HEK293 (cell line): ENCODE measurements around the gene CCDC69.

ENCODE experiments used
- PRDM10 ChIP-seq: fragments of 450-650 bp; formaldehyde crosslinking; IDR thresholded peaks from 2 replicates; pipeline ENCODE4 v1.5.1; 2016; ENCODE audit warnings: missing biosample characterization, missing genetic modification characterization
- TCF7L2 ChIP-seq: IDR thresholded peaks from 2 replicates; pipeline ENCODE4 v1.6.1; 2011; ENCODE audit warnings: low read depth, mild to moderate bottlenecking, inconsistent platforms, low read length, moderate library complexity, borderline replicate concordance
- ZNF274 ChIP-seq, 2 experiments: fragments of 200-500 bp in 1 of 2; fragments of 450-650 bp in 1 of 2; sonication (Bioruptor generic) in 1 of 2; formaldehyde crosslinking in 1 of 2; IDR thresholded peaks; 2 replicates each; pipeline versions ENCODE4 v1.5.1 to v1.6.1; 2014 to 2016; ENCODE audit warnings: borderline replicate concordance in 1 of 2, inconsistent platforms in 1 of 2, low read length in 1 of 2, missing biosample characterization in 1 of 2, missing genetic modification characterization in 1 of 2
- ZNF530 ChIP-seq: fragments of 450-650 bp; formaldehyde crosslinking; IDR thresholded peaks from 2 replicates; pipeline ENCODE4 v1.5.1; 2016; ENCODE audit warnings: low read depth, missing biosample characterization, missing genetic modification characterization
- ZSCAN18 ChIP-seq: fragments of 450-650 bp; formaldehyde crosslinking; IDR thresholded peaks from 2 replicates; pipeline ENCODE4 v1.5.1; 2016; ENCODE audit warnings: missing biosample characterization, missing genetic modification characterization
- TF ChIP-seq, protein P1 (sequence below): fragments of 450-650 bp; formaldehyde crosslinking; IDR thresholded peaks from 2 replicates; pipeline ENCODE4; 2016; ENCODE audit warnings: missing biosample characterization, missing genetic modification characterization
- TF ChIP-seq, protein P2 (sequence below): fragments of 450-650 bp; formaldehyde crosslinking; IDR thresholded peaks from 2 replicates; pipeline ENCODE4 v1.5.1; 2016; ENCODE audit warnings: missing biosample characterization, missing genetic modification characterization

DNA sequence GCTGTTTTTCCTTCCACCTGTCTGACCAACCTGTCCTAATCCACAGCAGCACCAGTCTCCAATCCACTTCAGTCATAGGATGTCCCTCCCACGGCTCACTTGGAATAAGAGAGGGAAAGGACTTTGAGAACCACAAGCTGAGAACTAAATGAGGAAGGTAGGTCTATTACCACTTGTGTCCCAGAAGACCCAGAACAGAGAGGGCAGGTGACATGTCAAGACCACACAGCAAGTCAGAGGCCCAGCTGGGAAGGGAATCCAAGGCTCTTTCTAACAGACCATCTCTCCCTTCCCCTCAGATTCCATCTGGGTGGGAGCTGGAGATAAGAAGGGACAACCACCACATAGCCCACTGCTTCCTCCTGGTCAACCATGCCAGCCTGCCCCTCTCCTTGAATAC is 81.0 kb downstream of the CCDC69 start:
- TF ChIP-seq, protein P1, sequence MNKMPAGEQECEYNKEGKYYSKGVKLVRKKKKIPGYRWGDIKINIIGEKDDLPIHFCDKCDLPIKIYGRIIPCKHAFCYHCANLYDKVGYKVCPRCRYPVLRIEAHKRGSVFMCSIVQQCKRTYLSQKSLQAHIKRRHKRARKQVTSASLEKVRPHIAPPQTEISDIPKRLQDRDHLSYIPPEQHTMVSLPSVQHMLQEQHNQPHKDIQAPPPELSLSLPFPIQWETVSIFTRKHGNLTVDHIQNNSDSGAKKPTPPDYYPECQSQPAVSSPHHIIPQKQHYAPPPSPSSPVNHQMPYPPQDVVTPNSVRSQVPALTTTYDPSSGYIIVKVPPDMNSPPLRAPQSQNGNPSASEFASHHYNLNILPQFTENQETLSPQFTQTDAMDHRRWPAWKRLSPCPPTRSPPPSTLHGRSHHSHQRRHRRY (tag by site-specific recombination) = no peak
- TF ChIP-seq PRDM10 (tag by site-specific recombination) (no peak), ZNF274 (IDR thresholded peaks at IDR 0.05; ENCODE audit: low read length) (no peak), ZNF274 (tag by site-specific recombination; IDR thresholded peaks at IDR 0.05; ENCODE audit: borderline replicate concordance) (no peak), TCF7L2 (no peak), ZSCAN18 (tag by site-specific recombination) (no peak), ZNF530 (no peak)
- TF ChIP-seq, protein P2, sequence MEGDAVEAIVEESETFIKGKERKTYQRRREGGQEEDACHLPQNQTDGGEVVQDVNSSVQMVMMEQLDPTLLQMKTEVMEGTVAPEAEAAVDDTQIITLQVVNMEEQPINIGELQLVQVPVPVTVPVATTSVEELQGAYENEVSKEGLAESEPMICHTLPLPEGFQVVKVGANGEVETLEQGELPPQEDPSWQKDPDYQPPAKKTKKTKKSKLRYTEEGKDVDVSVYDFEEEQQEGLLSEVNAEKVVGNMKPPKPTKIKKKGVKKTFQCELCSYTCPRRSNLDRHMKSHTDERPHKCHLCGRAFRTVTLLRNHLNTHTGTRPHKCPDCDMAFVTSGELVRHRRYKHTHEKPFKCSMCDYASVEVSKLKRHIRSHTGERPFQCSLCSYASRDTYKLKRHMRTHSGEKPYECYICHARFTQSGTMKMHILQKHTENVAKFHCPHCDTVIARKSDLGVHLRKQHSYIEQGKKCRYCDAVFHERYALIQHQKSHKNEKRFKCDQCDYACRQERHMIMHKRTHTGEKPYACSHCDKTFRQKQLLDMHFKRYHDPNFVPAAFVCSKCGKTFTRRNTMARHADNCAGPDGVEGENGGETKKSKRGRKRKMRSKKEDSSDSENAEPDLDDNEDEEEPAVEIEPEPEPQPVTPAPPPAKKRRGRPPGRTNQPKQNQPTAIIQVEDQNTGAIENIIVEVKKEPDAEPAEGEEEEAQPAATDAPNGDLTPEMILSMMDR (tag by site-specific recombination) = no peak
